Endothelial cell of umbilical vein (primary cell): ENCODE data around the gene TMEM120A. TPM values are rescaled to one million over a fixed set of nuclear protein-coding genes. Genes with fewer than 3 reads are reported as not detected.

Experiments used
- BruUV-seq: library from RNA; stranded (reverse); fragments of 400-500 nt; replicated peaks from 2 replicates; lab custom pipeline; 2021; lab: Mats Ljungman, UMichigan
- CTCF ChIA-PET: fragments of 300-600, 350-600 bp; sonication (Branson Sonifier 250); formaldehyde crosslinking; loops from one replicate; lab custom pipeline; 2021; ENCODE audit warnings: antibody characterized with exemption, inconsistent platforms; lab: Charles Lee
- POLR2A ChIA-PET: fragments of 300-600, 350-600 bp; sonication (Branson Sonifier 250); formaldehyde crosslinking; loops from one replicate; lab custom pipeline; 2021; ENCODE audit warnings: antibody characterized with exemption, inconsistent platforms; lab: Charles Lee
- DNase-seq: peaks from one replicate; pipeline ENCODE4 v3.0.0-alpha.2; 2011; ENCODE audit warnings: low read depth, low spot score
- FAIRE-seq: peaks from 2 replicates; lab custom pipeline; 2011; peaks lifted over from hg19 to GRCh38; lab: Jason Lieb, UNC
- H2AFZ ChIP-seq: 2 replicates; pipeline ENCODE4 v1.6.0; 2012; ENCODE audit warnings: low read depth, low read length, control low read depth, inconsistent platforms
- H3K27ac ChIP-seq: 2 replicates; pipeline ENCODE4 v1.5.1; 2011; ENCODE audit warnings: low read depth, mild to moderate bottlenecking, control low read depth, low read length, moderate library complexity; ENCODE audit not compliant: insufficient read depth
- H3K27me3 ChIP-seq, 2 experiments: 2 replicates each; pipeline versions ENCODE4 v1.6.0 to v1.6.1; 2011; ENCODE audit warnings: low read length in 2 of 2, mixed read lengths in 1 of 2; ENCODE audit not compliant: control insufficient read depth in 2 of 2, insufficient read depth in 2 of 2
- H3K36me3 ChIP-seq, 2 experiments: 2 replicates in 1 of 2; 3 replicates in 1 of 2; pipeline ENCODE4 v1.5.1; 2011; ENCODE audit warnings: low read length in 2 of 2, mild to moderate bottlenecking in 1 of 2, moderate library complexity in 1 of 2; ENCODE audit not compliant: control insufficient read depth in 2 of 2, insufficient read depth in 2 of 2; ENCODE audit errors: extremely low read depth in 1 of 2
- H3K4me1 ChIP-seq: 3 replicates; pipeline ENCODE4 v1.5.1; 2011; ENCODE audit warnings: mild to moderate bottlenecking, low read length; ENCODE audit not compliant: control insufficient read depth, insufficient read depth; ENCODE audit errors: extremely low read depth
- H3K4me2 ChIP-seq: 2 replicates; pipeline ENCODE4 v1.6.1; 2011; ENCODE audit warnings: low read length, control low read depth, mixed read lengths; ENCODE audit not compliant: insufficient read depth
- H3K4me3 ChIP-seq, 3 experiments: fragments of 200-600 bp in 1 of 3; sonication (generic), shearing (Covaris generic) in 1 of 3; replicated peaks in 1 of 3; 2 replicates each; pipeline ENCODE4 v1.5.1; 2011 to 2016; ENCODE audit warnings: control low read depth in 3 of 3, low read length in 3 of 3, mild to moderate bottlenecking in 2 of 3, inconsistent platforms in 1 of 3, low read depth in 1 of 3, moderate library complexity in 1 of 3; ENCODE audit not compliant: insufficient read depth in 1 of 3
- H3K79me2 ChIP-seq: 2 replicates; pipeline ENCODE4 v1.6.0; 2012; ENCODE audit warnings: low read length, inconsistent platforms; ENCODE audit not compliant: control insufficient read depth, insufficient read depth
- H3K9ac ChIP-seq: replicated peaks from 2 replicates; pipeline ENCODE3; 2011; ENCODE audit warnings: low read length, control low read depth; ENCODE audit not compliant: insufficient read depth; ENCODE audit errors: extremely low read depth
- H3K9me1 ChIP-seq: replicated peaks from 3 replicates; pipeline ENCODE4 v1.6.0; 2011; ENCODE audit warnings: mild to moderate bottlenecking, low read length; ENCODE audit not compliant: control insufficient read depth, insufficient read depth; ENCODE audit errors: extremely low read depth
- H3K9me3 ChIP-seq: replicated peaks from 2 replicates; pipeline ENCODE4 v1.5.1; 2012; ENCODE audit warnings: low read length, inconsistent platforms; ENCODE audit not compliant: control insufficient read depth, insufficient read depth
- H4K20me1 ChIP-seq: replicated peaks from 2 replicates; pipeline ENCODE3; 2011; ENCODE audit warnings: mild to moderate bottlenecking, low read length; ENCODE audit not compliant: control insufficient read depth, insufficient read depth; ENCODE audit errors: extremely low read depth
- GATA2 ChIP-seq: IDR thresholded peaks from 2 replicates; pipeline ENCODE4 v1.7.0; 2011; ENCODE audit warnings: low read depth, mild to moderate bottlenecking, moderate library complexity, mixed read lengths, low read length; ENCODE audit not compliant: insufficient read length, insufficient read depth
- JUN ChIP-seq: IDR thresholded peaks from 2 replicates; pipeline ENCODE4 v1.6.1; 2011; ENCODE audit warnings: borderline replicate concordance, low read depth; ENCODE audit not compliant: insufficient read length, insufficient read depth
- POLR2A ChIP-seq: IDR thresholded peaks from 2 replicates; pipeline ENCODE4 v1.6.1; 2012; ENCODE audit warnings: low read depth, mild to moderate bottlenecking, control low read depth, low read length
- POLR2AphosphoS5 ChIP-seq: IDR thresholded peaks from 2 replicates; pipeline ENCODE4 v1.6.1; 2012; ENCODE audit warnings: low read depth, mild to moderate bottlenecking, control low read depth, low read length, moderate library complexity; ENCODE audit not compliant: insufficient read depth
- dilution Hi-C: fragments of 300-500 bp; cut with MboI; formaldehyde crosslinking; loops from one replicate; pipeline ENCODE4 v1.15.0; 2019; ENCODE audit warnings: low sequenced_read_pairs; ENCODE audit not compliant: extremely low pct_ligation_motif_present
- intact Hi-C: fragments of 100-400 bp; cut with micrococcal nuclease; formaldehyde crosslinking; loops from one replicate; pipeline ENCODE4 v1.10.0; 2022
- polyA plus RNA-seq, 4 experiments: library from polyadenylated mRNA; depleted of rRNA in 3 of 4; stranded (reverse) in 3 of 4; unstranded in 1 of 4; fragments of >200 nt; gene quantifications; 2 replicates each; pipeline versions ENCODE4 v1.2.1 to v1.2.3, GENCODE V29; 2011 to 2012; ENCODE audit warnings: missing spikeins in 1 of 4
- total RNA-seq: library from RNA; stranded (reverse); gene quantifications from 2 replicates; pipeline ENCODE4 v1.2.3, GENCODE V29; 2021

TMEM120A gene
- total and polyA plus RNA-seq, 2 donors (not counting 3 experiments of a cell fraction or from before 2014, with no cell fraction given) = 38.6 to 133 TPM

DNA sequence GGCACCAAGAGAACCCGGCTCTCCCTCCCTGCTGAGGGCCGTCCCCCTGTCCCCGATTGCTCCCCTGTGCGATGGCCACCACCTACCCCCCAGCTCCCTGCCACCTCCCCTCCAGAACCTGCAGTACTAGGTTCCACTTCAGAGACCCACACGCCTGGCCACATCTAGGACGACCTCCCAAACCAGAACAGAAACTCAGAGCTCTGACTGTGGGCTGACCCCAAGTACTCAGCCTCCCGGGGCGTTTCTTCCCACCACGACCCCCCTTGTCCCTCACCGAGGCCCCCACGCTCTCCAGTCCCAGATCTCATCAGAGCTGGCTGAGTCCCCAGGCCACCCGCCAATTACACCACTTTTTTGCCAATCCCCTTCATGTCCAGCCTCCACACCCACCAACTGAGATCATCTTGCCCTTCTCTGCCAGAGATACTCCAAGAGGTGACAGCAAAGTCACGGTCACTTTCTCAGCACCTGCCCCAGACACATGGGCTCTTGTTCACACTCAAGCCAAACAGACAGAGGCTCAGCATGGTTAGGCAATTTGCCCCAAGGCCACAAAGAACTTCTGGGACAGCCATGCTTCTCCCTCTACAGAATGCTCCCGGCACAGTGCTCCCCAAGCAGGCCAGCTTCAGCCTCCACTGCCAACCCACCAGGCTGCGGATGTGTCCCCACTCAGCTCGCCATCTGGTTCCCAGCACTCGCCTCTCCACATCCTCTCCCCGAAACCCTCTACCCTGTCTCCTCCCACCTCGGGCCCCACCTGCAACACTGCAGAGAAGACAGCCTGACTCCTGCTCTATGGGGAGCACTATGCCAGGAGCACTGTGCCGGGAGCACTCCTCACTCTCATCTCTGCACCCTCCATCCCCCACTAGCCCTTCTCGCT is 4.7 kb downstream of the TMEM120A start:
- Histone ChIP-seq H3K9ac (no peak overlapping the region), H3K27me3 (no peaks in the 10 kb centered on the region), H3K4me2 (no peak overlapping the region), H2AFZ (no peak overlapping the region), H3K4me3 (no peak overlapping the region), H3K79me2 (no peaks in the 10 kb centered on the region), H3K27ac (no peak overlapping the region), H3K9me3 (no peaks in the 10 kb centered on the region), H3K36me3 (peaks cover 0 to 34% of the 10 kb centered on the region in 2 experiments), H4K20me1 (no peaks in the 10 kb centered on the region), H3K4me1 (peaks cover 1% of the 10 kb centered on the region), H3K9me1 (no peaks in the 10 kb centered on the region)
- ChIA-PET POLR2A (interaction anchor here (0.6 to 0.7 kb wide), 2 partner anchors 23 to 36 kb away, joined by 3 to 9 read pairs; no protein-coding TSS in a partner anchor), CTCF (interaction anchor here (1.3 to 1.5 kb wide), 2 partner anchors 30 to 123 kb away, joined by 4 read pairs; no protein-coding TSS in a partner anchor)
- FAIRE-seq (no peak), DNase-seq (no peak)
- TF ChIP-seq JUN (no peak), GATA2 (no peak), POLR2AphosphoS5 (no peak), POLR2A (no peak)
- dilution Hi-C loops = no loop called here
- intact Hi-C loops = no loop called here
- BruUV-seq = no TSS peak
